Measurements from ENCODE around the gene APOC1. TPM values are rescaled to one million over a fixed set of nuclear protein-coding genes. Genes with fewer than 3 reads are reported as not detected.
A peak's percentile ranks its signal among the peaks of the same experiment; 100 is the strongest.

Gene APOC1
- total RNA-seq, 1 donor from 2014 or later: 0.79 TPM

DNA sequence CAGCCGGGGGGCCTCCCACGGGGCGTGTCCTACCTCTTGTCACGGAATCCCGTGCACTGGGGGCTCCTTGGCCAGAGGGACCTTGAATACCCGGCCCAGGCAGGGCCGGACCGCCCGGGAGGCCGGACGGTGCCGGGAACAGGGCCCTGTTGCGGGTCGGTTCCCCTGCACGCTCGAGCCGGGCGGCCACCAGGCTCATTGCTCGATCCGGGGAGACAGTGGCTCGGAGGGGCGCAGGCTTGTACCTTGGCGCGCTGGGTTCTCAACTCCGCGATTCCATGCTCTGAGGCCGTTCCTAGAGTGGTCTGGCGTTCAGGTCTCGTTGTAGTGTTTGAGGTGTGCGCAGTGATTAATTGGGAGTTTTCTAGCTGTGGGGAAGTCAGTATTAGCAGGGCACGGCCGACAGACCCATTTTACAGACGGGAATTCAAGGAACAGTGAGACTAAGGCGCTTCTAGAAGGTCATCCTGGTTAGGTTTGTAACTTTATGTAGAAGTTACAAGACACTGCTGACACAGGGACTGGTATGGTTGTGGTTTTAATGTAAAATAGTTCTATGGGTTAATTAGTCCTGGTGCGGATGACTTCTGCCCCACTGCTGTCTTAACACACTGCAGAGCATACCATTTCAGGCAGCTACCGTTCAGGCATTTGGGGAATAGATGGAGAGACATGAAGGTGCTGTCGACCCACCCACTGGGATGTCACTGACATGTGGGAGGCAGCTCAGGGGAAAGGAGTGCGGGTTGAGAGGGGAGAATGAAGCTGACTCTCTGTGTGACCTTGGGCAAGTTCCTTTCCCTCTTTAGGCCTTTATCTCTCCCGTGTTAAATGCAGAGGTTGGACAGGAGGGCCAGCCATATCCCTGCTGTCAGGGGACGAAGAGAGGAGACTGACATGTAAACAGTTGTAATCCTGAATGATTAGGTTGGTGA, 41.4 kb downstream of the APOC1 start:
- peak overlapping the region; percentile 85 for H3K4me3 ChIP-seq (ENCODE audit: low read depth, low read length)
- DNase-seq (ENCODE audit: low read depth) (peak; percentile 10), FAIRE-seq (no peak)
- no peaks in the 10 kb centered on the region for H3K27me3 ChIP-seq (ENCODE audit: control insufficient read depth, insufficient read depth, low read length)
- TF ChIP-seq, protein P1, sequence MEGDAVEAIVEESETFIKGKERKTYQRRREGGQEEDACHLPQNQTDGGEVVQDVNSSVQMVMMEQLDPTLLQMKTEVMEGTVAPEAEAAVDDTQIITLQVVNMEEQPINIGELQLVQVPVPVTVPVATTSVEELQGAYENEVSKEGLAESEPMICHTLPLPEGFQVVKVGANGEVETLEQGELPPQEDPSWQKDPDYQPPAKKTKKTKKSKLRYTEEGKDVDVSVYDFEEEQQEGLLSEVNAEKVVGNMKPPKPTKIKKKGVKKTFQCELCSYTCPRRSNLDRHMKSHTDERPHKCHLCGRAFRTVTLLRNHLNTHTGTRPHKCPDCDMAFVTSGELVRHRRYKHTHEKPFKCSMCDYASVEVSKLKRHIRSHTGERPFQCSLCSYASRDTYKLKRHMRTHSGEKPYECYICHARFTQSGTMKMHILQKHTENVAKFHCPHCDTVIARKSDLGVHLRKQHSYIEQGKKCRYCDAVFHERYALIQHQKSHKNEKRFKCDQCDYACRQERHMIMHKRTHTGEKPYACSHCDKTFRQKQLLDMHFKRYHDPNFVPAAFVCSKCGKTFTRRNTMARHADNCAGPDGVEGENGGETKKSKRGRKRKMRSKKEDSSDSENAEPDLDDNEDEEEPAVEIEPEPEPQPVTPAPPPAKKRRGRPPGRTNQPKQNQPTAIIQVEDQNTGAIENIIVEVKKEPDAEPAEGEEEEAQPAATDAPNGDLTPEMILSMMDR (IDR thresholded peaks at IDR 0.05; ENCODE audit: insufficient read depth, low read length, severe bottlenecking): no peak
- peaks cover 2% of the 10 kb centered on the region for H3K36me3 ChIP-seq (ENCODE audit: control insufficient read depth, insufficient read depth, low read length)

GRCh38 chr19:44957526-44957925, 43.1 kb downstream of the APOC1 start:
- TF ChIP-seq, protein P1 (IDR thresholded peaks at IDR 0.05; ENCODE audit: insufficient read depth, low read length, severe bottlenecking): no peak
- H3K4me3 ChIP-seq (ENCODE audit: low read depth, low read length): no peak overlapping the region
- no peak for FAIRE-seq

DNA sequence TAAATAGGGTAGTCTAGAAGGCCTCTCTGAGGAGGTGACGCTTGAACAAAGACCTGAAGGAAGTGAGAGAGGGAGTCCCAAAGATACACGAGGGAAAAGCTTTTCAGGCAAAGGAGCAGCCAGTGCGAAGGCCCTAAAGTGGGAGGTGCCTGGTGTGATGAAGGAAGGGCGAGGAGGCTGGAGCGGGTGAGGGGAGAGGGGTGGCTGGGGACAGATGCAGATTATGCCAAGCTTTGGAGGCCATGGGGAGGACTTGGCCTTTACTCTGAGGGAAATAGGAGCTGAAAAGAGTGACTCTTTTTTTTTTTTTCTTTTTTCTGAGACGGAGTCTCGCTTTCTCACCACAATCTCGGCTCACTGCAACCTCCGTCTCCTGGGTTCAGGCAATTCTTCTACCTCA, 43.7 kb downstream of the APOC1 start:
- H3K27me3 ChIP-seq (ENCODE audit: control insufficient read depth, insufficient read depth, low read length): no peaks in the 10 kb centered on the region
- no peak overlapping the region for H3K4me3 ChIP-seq (ENCODE audit: low read depth, low read length)
- TF ChIP-seq, protein P1 (IDR thresholded peaks at IDR 0.05; ENCODE audit: insufficient read depth, low read length, severe bottlenecking): no peak
- DNase-seq (ENCODE audit: low read depth) (no peak), FAIRE-seq (no peak)
- H3K36me3 ChIP-seq (ENCODE audit: control insufficient read depth, insufficient read depth, low read length): peaks cover 10% of the 10 kb centered on the region

More at GRCh38 chr19:44957526-44957925, 43.1 kb downstream of the APOC1 start:
- DNase-seq (ENCODE audit: low read depth): no peak
- Histone ChIP-seq H3K27me3 (ENCODE audit: control insufficient read depth, insufficient read depth, low read length) (no peaks in the 10 kb centered on the region), H3K36me3 (ENCODE audit: control insufficient read depth, insufficient read depth, low read length) (peaks cover 9% of the 10 kb centered on the region)

GRCh38 chr19:44959691-44960090, 45.3 kb downstream of the APOC1 start:
- DNase-seq (ENCODE audit: low read depth) (no peak), FAIRE-seq (no peak)
- H3K4me3 ChIP-seq (ENCODE audit: low read depth, low read length): no peak overlapping the region
- TF ChIP-seq, protein P1 (IDR thresholded peaks at IDR 0.05; ENCODE audit: insufficient read depth, low read length, severe bottlenecking): no peak
- H3K27me3 ChIP-seq (ENCODE audit: control insufficient read depth, insufficient read depth, low read length): no peaks in the 10 kb centered on the region
- H3K36me3 ChIP-seq (ENCODE audit: control insufficient read depth, insufficient read depth, low read length): peaks cover 12% of the 10 kb centered on the region

DNA sequence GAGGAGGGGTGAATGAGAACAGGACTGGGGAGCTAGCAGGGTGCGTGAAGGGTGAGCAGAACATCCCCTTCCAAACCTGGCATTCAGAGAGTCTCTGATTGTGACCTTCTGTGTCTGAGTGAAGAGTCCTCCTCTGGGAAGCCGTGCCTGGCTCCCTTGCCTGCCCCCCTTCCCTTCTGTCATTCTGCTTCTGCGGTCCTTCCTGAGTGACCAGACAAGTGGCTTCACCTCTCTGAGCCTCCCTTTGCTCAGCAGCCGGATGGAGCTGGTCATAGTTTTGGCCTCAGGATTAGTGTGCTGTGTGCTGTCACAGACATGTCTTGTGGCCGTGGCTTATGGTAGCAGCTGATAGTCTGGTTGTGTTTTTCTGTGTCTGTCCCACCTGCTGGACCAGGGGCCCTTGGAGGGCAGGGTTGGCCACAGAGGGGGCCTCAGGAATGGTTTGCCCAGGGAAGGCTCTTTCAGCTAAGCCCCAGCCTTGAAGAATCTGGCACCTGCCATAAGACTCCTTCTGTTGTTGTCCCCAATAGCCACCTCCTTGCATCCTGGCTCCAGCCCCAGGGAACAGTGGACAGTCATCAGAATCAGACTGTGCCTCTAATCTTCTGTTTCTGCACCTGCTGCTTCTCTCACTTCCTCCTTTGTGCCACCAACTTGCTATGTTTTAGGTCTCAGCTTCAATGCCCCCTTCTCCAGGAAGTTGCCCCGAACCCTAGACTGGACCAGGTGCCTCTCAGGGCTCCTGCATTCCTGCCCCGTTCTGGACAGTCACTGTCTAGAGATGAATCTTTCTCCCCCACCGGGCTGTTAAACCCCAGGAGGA, 46.7 kb downstream of the APOC1 start:
- DNase-seq (ENCODE audit: low read depth): no peak
- no peaks in the 10 kb centered on the region for H3K27me3 ChIP-seq (ENCODE audit: control insufficient read depth, insufficient read depth, low read length)
- H3K4me3 ChIP-seq (ENCODE audit: low read depth, low read length): no peak overlapping the region
- peaks cover 13% of the 10 kb centered on the region for H3K36me3 ChIP-seq (ENCODE audit: control insufficient read depth, insufficient read depth, low read length)
- FAIRE-seq: peak; percentile 52
- TF ChIP-seq, protein P1 (IDR thresholded peaks at IDR 0.05; ENCODE audit: insufficient read depth, low read length, severe bottlenecking): no peak

Measured in bronchial epithelial cell (primary cell).